Measurements from ENCODE around the gene RPRD2. TPM values are rescaled to one million over a fixed set of nuclear protein-coding genes. Genes with fewer than 3 reads are reported as not detected.
"Not testable (repeated sequence)": the region's sequence is repeated elsewhere in the genome, so short reads cannot be mapped to it uniquely, and the experiment has no call there.

The RPRD2 gene
- 10 to 100 TPM; 33.6 to 35.0 TPM for total RNA-seq

DNA sequence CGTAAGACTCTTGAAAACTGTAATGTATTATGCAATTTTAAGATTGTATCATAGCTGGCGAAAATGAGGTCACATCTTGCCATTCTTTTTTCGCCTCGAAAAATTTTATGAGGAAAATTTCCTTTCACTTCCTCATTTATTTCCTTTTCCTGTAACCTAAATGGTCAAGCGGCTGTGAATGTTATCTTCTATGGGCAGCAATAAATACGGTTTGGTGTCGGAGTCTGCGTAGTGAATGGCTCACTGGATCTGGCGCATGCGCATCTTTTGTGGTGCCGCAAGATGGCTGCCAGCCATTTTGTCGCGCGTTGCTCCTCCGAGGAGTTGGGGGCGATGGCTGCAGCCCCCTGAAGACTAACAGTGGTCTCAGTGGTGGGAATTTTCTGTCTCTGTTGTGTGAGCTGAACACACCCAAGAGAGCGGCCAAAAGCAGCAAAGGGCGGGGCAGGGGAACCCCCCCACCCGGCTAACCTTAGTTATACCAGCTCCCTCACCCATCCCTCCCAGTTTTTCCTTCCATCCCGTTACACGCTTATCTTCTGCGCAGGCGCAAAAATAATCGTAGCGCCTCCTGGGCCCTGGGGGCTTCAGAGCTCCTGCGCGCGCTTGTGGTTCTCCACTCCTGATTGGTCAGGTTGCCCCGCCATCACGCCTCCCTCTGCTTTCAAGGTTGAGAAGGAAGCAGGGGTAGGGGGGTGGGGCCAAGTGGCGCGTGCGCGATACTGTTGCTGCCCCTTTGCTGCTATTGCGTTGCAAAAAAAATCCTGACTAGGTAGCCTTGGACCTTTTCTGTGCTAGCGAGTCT, at the start of gene RPRD2:
Gene RPRD2, plus strand, starts transcription at position 722 of the 805 bp plus-strand sequence. CDS start 568 bp downstream, outside the sequence.
- H3K36me3 Mint-ChIP-seq (ENCODE audit: low read depth), result peaks cover 20% of the 10 kb centered on the region
- H3K4me1 Mint-ChIP-seq, result peaks cover 25% of the 10 kb centered on the region
- H3K27ac Mint-ChIP-seq, result peak within 1 kb of the TSS; percentile 99
- no peaks in the 10 kb centered on the region for H3K27me3 Mint-ChIP-seq
- CTCF ChIA-PET, result interaction anchor here (0.8 to 2.2 kb wide), 5 partner anchors 22 to 333 kb away, joined by 3 to 7 read pairs (median 5); partner anchors contain the start of genes ANP32E and GOLPH3L
- H3K9me3 Mint-ChIP-seq, result no peaks in the 10 kb centered on the region
- DNase-seq, result peak; percentile 99
- POLR2A ChIA-PET, result interaction anchor here (0.6 to 4.6 kb wide), 38 partner anchors 8 to 918 kb away, joined by 3 to 50 read pairs (median 4); partner anchors contain the start of genes ANP32E, APH1A, CA14 and CTSS
- H3K4me3 Mint-ChIP-seq, result peak within 1 kb of the TSS; percentile 99

DNA sequence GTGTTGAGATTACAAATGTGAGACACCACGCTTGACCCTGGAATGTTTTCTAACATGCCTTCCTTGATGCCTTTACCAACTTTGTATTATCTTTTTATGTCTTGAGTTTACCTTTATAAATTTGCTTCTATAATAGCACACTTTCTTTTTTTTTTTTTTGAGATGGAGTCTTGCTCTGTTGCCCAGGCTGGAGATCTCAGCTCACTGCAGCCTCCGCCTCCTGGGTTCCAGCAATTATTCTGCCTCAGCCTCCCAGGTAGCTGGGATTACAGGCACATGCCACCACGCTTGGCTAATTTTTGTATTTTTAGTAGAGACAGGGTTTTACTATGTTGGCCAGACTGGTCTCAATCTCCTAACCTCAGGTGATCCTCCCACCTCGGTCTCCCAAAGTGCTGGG, 49.3 kb upstream of the RPRD2 start:
- H3K9me3 Mint-ChIP-seq; CTCF ChIA-PET; H3K4me3 Mint-ChIP-seq; H3K27ac Mint-ChIP-seq; H3K36me3 Mint-ChIP-seq (ENCODE audit: low read depth); H3K4me1 Mint-ChIP-seq; H3K27me3 Mint-ChIP-seq; DNase-seq: not testable (repeated sequence)
- POLR2A ChIA-PET, result interaction anchor here (1.1 kb wide), 1 partner anchor 16 kb away, joined by 3 read pairs; no protein-coding TSS in a partner anchor

DNA sequence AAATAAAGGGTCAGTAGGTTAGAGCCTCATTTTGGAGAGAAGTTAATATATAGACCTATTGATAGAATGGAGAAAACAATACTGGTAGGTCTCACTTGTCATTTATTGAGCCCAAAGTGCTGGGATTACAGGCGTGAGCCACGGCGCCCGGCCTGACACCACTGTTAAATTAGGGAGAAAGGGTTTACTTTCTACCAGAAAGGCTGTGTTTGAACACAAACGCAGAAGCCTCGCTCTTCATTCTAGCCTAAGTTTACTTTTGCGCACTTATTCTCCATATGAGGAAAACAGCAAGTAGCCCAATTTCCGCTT, 43.3 kb upstream of the RPRD2 start:
- no peaks in the 10 kb centered on the region for H3K9me3 Mint-ChIP-seq
- peaks cover 23% of the 10 kb centered on the region for H3K36me3 Mint-ChIP-seq (ENCODE audit: low read depth)
- POLR2A ChIA-PET, result interaction anchor here (0.7 to 2.7 kb wide), 4 partner anchors 44 to 167 kb away, joined by 3 to 13 read pairs (median 7); partner anchors contain the start of genes APH1A, RPRD2 and TARS2
- no peak for DNase-seq
- H3K4me1 Mint-ChIP-seq, result peaks cover 23% of the 10 kb centered on the region
- H3K27ac Mint-ChIP-seq, result peak overlapping the region; percentile 96
- peak overlapping the region; percentile 98 for H3K4me3 Mint-ChIP-seq
- no peaks in the 10 kb centered on the region for H3K27me3 Mint-ChIP-seq
- CTCF ChIA-PET, result interaction anchor here (0.7 kb wide), 2 partner anchors 65 to 196 kb away, joined by 3 to 4 read pairs; no protein-coding TSS in a partner anchor

DNA sequence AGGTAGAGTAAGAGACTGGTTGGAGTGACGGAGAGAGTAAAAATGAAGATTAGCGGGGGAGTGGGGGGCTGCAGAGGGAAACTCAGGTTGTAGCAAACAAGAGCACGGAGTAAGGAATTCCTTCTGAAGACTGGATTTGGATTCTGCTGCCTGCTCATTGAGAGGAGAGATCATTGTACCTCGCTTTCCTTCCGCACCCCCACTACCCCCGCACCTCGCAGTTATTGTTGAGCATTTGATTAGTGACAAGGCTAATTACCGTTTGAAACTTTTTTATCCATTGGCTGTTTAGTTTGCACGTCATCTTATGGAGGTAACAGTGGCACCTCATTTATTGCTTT, 42.2 kb upstream of the RPRD2 start:
- peak overlapping the region; percentile 96 for H3K27ac Mint-ChIP-seq
- DNase-seq, result no peak
- H3K9me3 Mint-ChIP-seq, result no peaks in the 10 kb centered on the region
- peaks cover 27% of the 10 kb centered on the region for H3K4me1 Mint-ChIP-seq
- peak overlapping the region; percentile 98 for H3K4me3 Mint-ChIP-seq
- no peaks in the 10 kb centered on the region for H3K27me3 Mint-ChIP-seq
- ChIA-PET CTCF (interaction anchor here (1.5 kb wide), 1 partner anchor 66 kb away, joined by 5 read pairs; no protein-coding TSS in a partner anchor), POLR2A (interaction anchor here (1.0 to 2.7 kb wide), 8 partner anchors 10 to 91 kb away, joined by 3 to 13 read pairs (median 4); partner anchors contain the start of genes APH1A and RPRD2)
- H3K36me3 Mint-ChIP-seq (ENCODE audit: low read depth), result peaks cover 34% of the 10 kb centered on the region

DNA sequence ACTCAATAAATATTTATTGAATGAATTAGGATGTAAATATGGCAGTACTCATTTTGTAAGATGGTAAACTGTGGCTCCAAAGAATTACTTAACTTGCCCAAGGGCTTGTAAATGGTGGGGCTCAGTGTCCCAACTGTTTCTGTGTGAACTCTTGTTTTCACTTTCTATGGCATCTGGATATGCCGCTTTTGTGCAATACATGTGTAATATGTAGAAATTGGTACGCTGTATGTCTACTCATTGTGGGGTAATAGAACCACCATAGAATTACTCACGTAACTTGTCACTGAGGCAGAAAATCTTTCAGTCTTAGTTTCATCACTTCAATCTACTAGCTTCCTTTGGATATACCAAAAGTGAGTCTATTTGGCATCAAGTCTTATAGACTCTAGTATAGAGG, 41.6 kb upstream of the RPRD2 start:
- CTCF ChIA-PET, result interaction anchor here (0.7 to 1.5 kb wide), 5 partner anchors 9 to 101 kb away, joined by 3 to 5 read pairs (median 3); no protein-coding TSS in a partner anchor
- no peaks in the 10 kb centered on the region for H3K27me3 Mint-ChIP-seq
- DNase-seq, result no peak
- POLR2A ChIA-PET, result interaction anchor here (1.0 to 2.7 kb wide), 8 partner anchors 9 to 91 kb away, joined by 3 to 13 read pairs (median 4); partner anchors contain the start of genes APH1A and RPRD2
- H3K9me3 Mint-ChIP-seq, result no peaks in the 10 kb centered on the region
- H3K27ac Mint-ChIP-seq, result peak overlapping the region; percentile 96
- peaks cover 27% of the 10 kb centered on the region for H3K4me1 Mint-ChIP-seq
- H3K36me3 Mint-ChIP-seq (ENCODE audit: low read depth), result peaks cover 37% of the 10 kb centered on the region
- peak overlapping the region; percentile 98 for H3K4me3 Mint-ChIP-seq

DNA sequence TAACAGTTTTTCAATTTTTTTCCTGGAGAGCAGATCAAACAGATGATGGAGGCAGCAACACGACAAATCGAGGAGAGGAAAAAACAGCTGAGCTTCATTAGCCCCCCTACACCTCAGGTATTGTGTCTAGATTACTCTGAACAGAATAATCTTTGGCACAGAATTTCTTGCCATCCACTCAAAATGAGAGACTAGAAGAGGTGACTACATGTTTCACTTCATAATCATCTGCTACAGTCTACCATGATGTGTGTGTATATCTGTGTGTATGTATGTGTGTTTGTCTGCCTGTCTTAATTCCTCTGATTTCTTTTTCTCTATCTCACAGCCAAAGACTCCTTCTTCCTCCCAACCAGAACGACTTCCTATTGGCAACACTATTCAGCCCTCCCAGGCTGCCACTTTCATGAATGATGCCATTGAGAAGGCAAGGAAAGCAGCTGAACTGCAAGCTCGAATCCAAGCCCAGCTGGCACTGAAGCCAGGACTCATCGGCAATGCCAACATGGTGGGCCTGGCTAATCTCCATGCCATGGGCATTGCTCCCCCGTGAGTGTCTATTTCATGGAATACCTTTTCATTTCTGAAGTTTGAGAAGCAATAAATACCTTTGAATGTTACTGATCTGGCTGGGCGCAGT, 31.2 kb upstream of the RPRD2 start:
- no peak overlapping the region for H3K27ac Mint-ChIP-seq
- no peak for DNase-seq
- ChIA-PET POLR2A (no interaction called here), CTCF (no interaction called here)
- no peak overlapping the region for H3K4me3 Mint-ChIP-seq
- no peaks in the 10 kb centered on the region for H3K9me3 Mint-ChIP-seq
- no peaks in the 10 kb centered on the region for H3K4me1 Mint-ChIP-seq
- no peaks in the 10 kb centered on the region for H3K27me3 Mint-ChIP-seq
- H3K36me3 Mint-ChIP-seq (ENCODE audit: low read depth), result peaks cover 68% of the 10 kb centered on the region

DNA sequence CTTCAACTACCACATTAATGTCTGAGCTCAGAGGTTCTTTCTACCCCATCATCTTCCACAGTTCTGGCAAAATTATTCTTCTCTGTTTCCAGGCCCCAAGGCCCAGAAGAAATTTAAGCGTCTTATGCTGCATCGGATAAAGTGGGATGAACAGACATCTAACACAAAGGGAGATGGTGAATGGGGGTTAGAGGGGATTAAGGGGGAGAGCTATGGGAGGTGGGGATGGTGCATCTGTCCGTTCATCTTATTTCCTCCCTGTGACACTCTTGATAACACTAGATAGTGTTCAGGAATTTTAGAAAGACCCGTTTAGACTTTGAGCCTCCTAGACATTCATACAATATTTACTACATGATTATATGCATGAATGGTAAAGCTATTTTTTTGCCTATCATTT, 17.6 kb upstream of the RPRD2 start:
- no peak for DNase-seq
- H3K4me1 Mint-ChIP-seq, result no peaks in the 10 kb centered on the region
- H3K27ac Mint-ChIP-seq, result no peak overlapping the region
- no peak overlapping the region for H3K4me3 Mint-ChIP-seq
- ChIA-PET CTCF (interaction anchor here (1.4 kb wide), 1 partner anchor 187 kb away, joined by 3 read pairs; no protein-coding TSS in a partner anchor), POLR2A (interaction anchor here (1.2 kb wide), 1 partner anchor 10 kb away, joined by 3 read pairs; no protein-coding TSS in a partner anchor)
- H3K27me3 Mint-ChIP-seq, result no peaks in the 10 kb centered on the region
- H3K36me3 Mint-ChIP-seq (ENCODE audit: low read depth), result peaks cover 60% of the 10 kb centered on the region
- H3K9me3 Mint-ChIP-seq, result no peaks in the 10 kb centered on the region

DNA sequence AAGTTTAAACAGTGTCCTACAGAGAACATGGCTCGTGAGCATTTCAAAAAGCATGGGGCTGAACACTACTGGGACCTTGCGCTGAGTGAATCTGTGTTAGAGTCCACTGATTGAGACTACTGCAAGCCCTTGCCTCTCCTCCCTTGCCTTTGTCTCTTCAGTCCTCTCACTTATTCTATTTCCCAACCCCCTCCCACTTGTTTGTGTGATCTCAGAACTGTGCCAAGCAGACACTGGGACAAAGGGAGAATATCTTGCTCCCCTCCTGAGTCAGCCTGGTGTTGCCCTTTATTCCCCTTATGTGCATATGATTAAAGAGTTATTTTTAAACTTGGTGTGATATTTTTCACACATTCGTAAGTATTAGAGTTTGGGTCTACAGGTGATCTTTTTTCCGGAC, 11.1 kb upstream of the RPRD2 start:
- H3K36me3 Mint-ChIP-seq (ENCODE audit: low read depth), result peaks cover 43% of the 10 kb centered on the region
- H3K9me3 Mint-ChIP-seq, result no peaks in the 10 kb centered on the region
- H3K27ac Mint-ChIP-seq, result no peak overlapping the region
- POLR2A ChIA-PET, result no interaction called here
- CTCF ChIA-PET, result no interaction called here
- no peaks in the 10 kb centered on the region for H3K27me3 Mint-ChIP-seq
- no peak for DNase-seq
- no peaks in the 10 kb centered on the region for H3K4me1 Mint-ChIP-seq
- no peak overlapping the region for H3K4me3 Mint-ChIP-seq

DNA sequence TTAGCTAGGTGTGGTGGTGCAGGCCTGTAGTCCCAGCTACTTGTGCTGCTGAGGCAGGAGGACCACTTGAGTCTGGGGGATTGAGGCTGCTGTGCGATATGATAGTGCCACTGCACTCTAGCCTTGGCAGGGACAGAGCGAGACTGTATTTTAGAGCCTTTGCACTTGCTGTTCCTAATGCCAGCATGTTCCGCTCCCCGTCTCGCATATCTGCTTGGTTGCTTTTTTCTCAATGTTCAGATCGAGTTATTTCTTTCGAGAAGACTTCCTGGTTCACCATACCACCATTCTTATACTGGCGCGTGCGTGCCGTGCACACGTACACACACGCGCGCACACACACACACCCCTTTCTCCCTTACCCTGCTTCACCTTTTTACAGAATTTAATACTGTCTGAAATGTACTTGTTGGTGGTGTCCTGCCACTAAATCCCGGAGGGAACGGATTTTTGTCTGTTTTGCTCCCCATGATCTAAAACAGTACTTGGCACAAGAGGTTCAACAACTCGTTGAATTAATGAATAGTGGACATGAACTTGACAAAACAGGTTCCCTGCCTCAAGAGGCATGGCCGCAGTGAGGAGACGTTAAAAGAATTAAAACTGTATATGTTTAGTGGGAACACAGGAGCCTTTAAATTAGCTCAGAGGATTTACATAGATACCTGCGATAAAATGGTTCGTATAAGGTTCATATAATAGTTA, 1.1 kb upstream of the RPRD2 start:
- no peak for DNase-seq
- Mint-ChIP-seq H3K4me3 (peak overlapping the region; percentile 99), H3K27me3 (no peaks in the 10 kb centered on the region), H3K36me3 (ENCODE audit: low read depth) (peaks cover 20% of the 10 kb centered on the region), H3K9me3 (no peaks in the 10 kb centered on the region), H3K27ac (peak overlapping the region; percentile 99), H3K4me1 (peaks cover 23% of the 10 kb centered on the region)
- CTCF ChIA-PET, result interaction anchor here (1.1 to 2.2 kb wide), 4 partner anchors 107 to 334 kb away, joined by 3 to 7 read pairs (median 6); partner anchors contain the start of genes ANP32E and GOLPH3L
- POLR2A ChIA-PET, result interaction anchor here (0.7 to 4.6 kb wide), 24 partner anchors 8 to 827 kb away, joined by 3 to 50 read pairs (median 5); partner anchors contain the start of genes ANP32E, APH1A, CA14 and ENSA

DNA sequence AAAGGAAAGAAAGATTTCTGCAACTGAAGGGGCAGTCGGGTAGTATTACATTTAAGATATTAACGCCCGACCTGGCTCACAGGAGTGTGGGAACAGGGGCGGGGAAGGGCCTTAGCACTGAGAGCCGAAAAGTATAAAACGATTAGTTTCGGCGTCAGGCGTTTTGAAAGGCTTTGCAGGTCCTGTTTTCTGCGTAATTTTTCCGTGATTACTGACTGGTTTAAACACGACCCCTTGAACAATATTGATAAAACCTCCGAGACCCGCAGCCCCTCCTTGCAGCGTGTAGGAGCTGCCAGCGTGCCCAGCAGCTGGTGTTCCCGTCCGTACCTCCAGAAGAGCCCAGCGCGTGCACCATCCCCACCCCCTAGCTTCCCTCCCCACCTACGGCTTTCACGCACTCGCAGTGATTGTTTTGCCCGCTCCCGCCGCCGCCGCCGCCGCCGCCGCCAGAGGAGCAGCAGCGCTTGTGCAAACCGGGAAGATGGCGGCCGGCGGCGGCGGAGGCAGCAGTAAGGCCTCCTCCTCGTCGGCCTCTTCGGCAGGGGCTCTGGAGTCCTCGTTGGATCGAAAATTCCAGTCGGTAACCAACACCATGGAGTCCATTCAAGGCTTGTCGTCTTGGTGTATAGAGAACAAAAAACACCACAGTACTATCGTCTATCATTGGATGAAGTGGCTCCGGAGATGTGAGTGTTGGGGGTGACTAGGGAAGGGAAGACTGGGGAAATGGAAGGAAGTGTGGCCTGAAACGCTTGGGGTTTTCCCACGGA, 470 bp downstream of the RPRD2 start:
- ChIA-PET POLR2A (interaction anchor here (0.6 to 4.6 kb wide), 37 partner anchors 10 to 917 kb away, joined by 3 to 50 read pairs (median 4); partner anchors contain the start of genes ANP32E, APH1A, CA14 and CTSS), CTCF (interaction anchor here (0.8 to 2.2 kb wide), 5 partner anchors 23 to 196 kb away, joined by 3 to 7 read pairs (median 5); partner anchors contain the start of gene ANP32E)
- H3K27ac Mint-ChIP-seq, result peak overlapping the region; percentile 99
- H3K4me1 Mint-ChIP-seq, result peaks cover 29% of the 10 kb centered on the region
- H3K36me3 Mint-ChIP-seq (ENCODE audit: low read depth), result peaks cover 24% of the 10 kb centered on the region
- no peaks in the 10 kb centered on the region for H3K9me3 Mint-ChIP-seq
- H3K4me3 Mint-ChIP-seq, result peak overlapping the region; percentile 99
- peak; percentile 78 for DNase-seq
- no peaks in the 10 kb centered on the region for H3K27me3 Mint-ChIP-seq

DNA sequence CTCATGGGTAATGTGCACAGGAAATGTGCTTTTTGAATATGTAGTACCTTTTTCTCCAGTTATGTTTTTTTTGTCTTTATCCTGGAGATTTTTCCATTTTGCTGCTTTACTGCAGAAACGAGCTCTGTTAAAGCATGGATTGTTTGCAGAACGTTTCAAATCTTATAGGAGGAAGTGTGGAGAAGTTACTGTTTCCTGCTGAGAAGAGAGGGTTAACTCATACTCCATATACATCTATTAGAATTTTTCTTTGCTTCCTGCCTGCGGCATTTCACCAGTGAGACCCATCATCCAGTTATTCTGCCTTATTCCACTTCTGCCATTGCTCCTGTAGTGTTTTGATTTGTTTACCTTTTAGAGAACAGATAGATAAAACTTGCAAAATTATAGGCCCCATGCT, 2.0 kb downstream of the RPRD2 start:
- no peak for DNase-seq
- no peaks in the 10 kb centered on the region for H3K27me3 Mint-ChIP-seq
- peak overlapping the region; percentile 99 for H3K4me3 Mint-ChIP-seq
- POLR2A ChIA-PET, result interaction anchor here (0.5 to 4.6 kb wide), 10 partner anchors 9 to 692 kb away, joined by 3 to 50 read pairs (median 4); partner anchors contain the start of genes ANP32E and CERS2
- peak overlapping the region; percentile 99 for H3K27ac Mint-ChIP-seq
- peaks cover 31% of the 10 kb centered on the region for H3K4me1 Mint-ChIP-seq
- H3K9me3 Mint-ChIP-seq, result no peaks in the 10 kb centered on the region
- H3K36me3 Mint-ChIP-seq (ENCODE audit: low read depth), result peaks cover 29% of the 10 kb centered on the region
- CTCF ChIA-PET, result interaction anchor here (0.7 kb wide), 1 partner anchor 150 kb away, joined by 4 read pairs; no protein-coding TSS in a partner anchor
